SK-N-SH (cell line): ENCODE results near the gene ZNF22. TPM values are rescaled to one million over a fixed set of nuclear protein-coding genes. Genes with fewer than 3 reads are reported as not detected.

Experiments used
- CTCF ChIA-PET: fragments of 300-600, 350-600 bp; formaldehyde crosslinking; extraction: SDS; loops from one replicate; lab custom pipeline; 2021; lab: Yijun Ruan, JAX
- POLR2A ChIA-PET: fragments of 350-600 bp; sonication (Branson Sonifier 250); formaldehyde crosslinking; extraction: SDS; loops from one replicate; lab custom pipeline; 2020; ENCODE audit warnings: antibody characterized with exemption, inconsistent platforms; lab: Yijun Ruan, JAX
- DNase-seq: peaks from one replicate; pipeline ENCODE4 v3.0.0; 2012
- H2AFZ ChIP-seq: fragments of 200-600 bp; sonication (generic); 2 replicates; pipeline ENCODE4 v1.8.1; 2016; ENCODE audit warnings: antibody characterized with exemption, mild to moderate bottlenecking, low read depth
- H3F3A ChIP-seq: fragments of 200-600 bp; sonication (generic); replicated peaks from 2 replicates; pipeline ENCODE3; 2016; ENCODE audit warnings: antibody characterized with exemption, mild to moderate bottlenecking; ENCODE audit not compliant: insufficient read depth
- H3K27ac ChIP-seq, 2 experiments: fragments of 200-500 bp in 1 of 2; fragments of 200-600 bp in 1 of 2; sonication (Bioruptor generic) in 1 of 2; sonication (generic), shearing (Covaris generic) in 1 of 2; 2 replicates each; pipeline versions ENCODE4 v1.5.1 to v1.6.1; 2014 to 2016; ENCODE audit warnings: low read depth in 2 of 2, inconsistent platforms in 1 of 2, low read length in 1 of 2, mild to moderate bottlenecking in 1 of 2, mixed read lengths in 1 of 2
- H3K27me3 ChIP-seq: fragments of 200-600 bp; sonication (generic), shearing (Covaris generic); 2 replicates; pipeline ENCODE4 v1.6.1; 2016; ENCODE audit warnings: mixed run types; ENCODE audit not compliant: insufficient read depth
- H3K36me3 ChIP-seq, 2 experiments: fragments of 200-500 bp in 1 of 2; fragments of 200-600 bp in 1 of 2; sonication (Bioruptor generic) in 1 of 2; sonication (generic) in 1 of 2; replicated peaks in 1 of 2; 2 replicates each; pipeline versions ENCODE3 to v1.5.1; 2014 to 2016; ENCODE audit warnings: low read length in 1 of 2, mild to moderate bottlenecking in 1 of 2; ENCODE audit not compliant: insufficient read depth in 2 of 2, control insufficient read depth in 1 of 2
- H3K4me1 ChIP-seq, 2 experiments: fragments of 200-500 bp in 1 of 2; fragments of 200-600 bp in 1 of 2; sonication (Bioruptor generic) in 1 of 2; sonication (generic), shearing (Covaris generic) in 1 of 2; 2 replicates each; pipeline versions ENCODE4 v1.5.1 to v1.6.1; 2014 to 2016; ENCODE audit warnings: low read depth in 1 of 2, low read length in 1 of 2, mixed run types in 1 of 2; ENCODE audit not compliant: insufficient read depth in 2 of 2, control insufficient read depth in 1 of 2
- H3K4me2 ChIP-seq: fragments of 200-600 bp; sonication (generic), shearing (Covaris generic); 2 replicates; pipeline ENCODE4 v1.6.1; 2017; ENCODE audit warnings: mixed run types
- H3K4me3 ChIP-seq, 2 experiments: fragments of 200-500 bp in 1 of 2; fragments of 200-600 bp in 1 of 2; sonication (Bioruptor generic) in 1 of 2; sonication (generic), shearing (Covaris generic) in 1 of 2; 2 replicates each; pipeline versions ENCODE4 v1.5.1 to v1.8.1; 2014 to 2016; ENCODE audit warnings: low read depth in 2 of 2, inconsistent platforms in 1 of 2, low read length in 1 of 2, mild to moderate bottlenecking in 1 of 2, mixed read lengths in 1 of 2, moderate library complexity in 1 of 2
- H3K79me2 ChIP-seq: fragments of 200-600 bp; sonication (generic); 2 replicates; pipeline ENCODE4 v1.8.1; 2017; ENCODE audit warnings: mild to moderate bottlenecking; ENCODE audit not compliant: insufficient read depth
- H3K9ac ChIP-seq: fragments of 200-600 bp; sonication (generic); 2 replicates; pipeline ENCODE4 v1.6.1; 2017; ENCODE audit warnings: mixed run types
- H3K9me2 ChIP-seq: fragments of 200-600 bp; sonication (generic); 2 replicates; pipeline ENCODE4 v1.6.1; 2017; ENCODE audit warnings: mixed run types
- H3K9me3 ChIP-seq: fragments of 200-600 bp; sonication (generic); 2 replicates; pipeline ENCODE4 v1.6.1; 2017; ENCODE audit warnings: mixed run types, mild to moderate bottlenecking, moderate library complexity
- H4K20me1 ChIP-seq: fragments of 200-600 bp; sonication (generic); 2 replicates; pipeline ENCODE4 v1.6.1; 2017; ENCODE audit warnings: mild to moderate bottlenecking, mixed run types; ENCODE audit not compliant: insufficient read depth
- EZH2phosphoT487 ChIP-seq: fragments of 200-600 bp; sonication (generic); IDR thresholded peaks from 2 replicates; pipeline ENCODE4 v1.6.1; 2017; ENCODE audit warnings: low read depth, mixed run types, mild to moderate bottlenecking, antibody characterized with exemption, moderate library complexity, borderline replicate concordance
- FOSL2 ChIP-seq: IDR thresholded peaks from 2 replicates; pipeline ENCODE4 v1.4.0; 2012; ENCODE audit warnings: low read depth, mild to moderate bottlenecking, moderate library complexity, borderline replicate concordance
- FOXJ3 ChIP-seq: sonication (generic); formaldehyde crosslinking; IDR thresholded peaks from 2 replicates; pipeline ENCODE4 v1.5.1; 2020; ENCODE audit warnings: mild to moderate bottlenecking, missing genetic modification reagents
- GABPA ChIP-seq: IDR thresholded peaks from 2 replicates; pipeline ENCODE4 v1.4.0; 2012; ENCODE audit warnings: low read depth, mild to moderate bottlenecking
- GATA2 ChIP-seq: sonication (generic); formaldehyde crosslinking; IDR thresholded peaks from 2 replicates; pipeline ENCODE4 v1.5.0; 2020; ENCODE audit warnings: mild to moderate bottlenecking, missing genetic modification reagents
- JUND ChIP-seq: IDR thresholded peaks from 2 replicates; pipeline ENCODE4 v1.4.0; 2012
- POLR2AphosphoS5 ChIP-seq: IDR thresholded peaks from 2 replicates; pipeline ENCODE4 v1.6.1; 2012; ENCODE audit warnings: low read depth, low read length
- SMC3 ChIP-seq: IDR thresholded peaks from 2 replicates; pipeline ENCODE4 v1.6.1; 2012; ENCODE audit warnings: low read depth, low read length, improper control_type of control experiment
- TEAD4 ChIP-seq: IDR thresholded peaks from 2 replicates; pipeline ENCODE4 v1.4.0; 2012; ENCODE audit warnings: mild to moderate bottlenecking, borderline replicate concordance; ENCODE audit not compliant: insufficient read depth
- USF2 ChIP-seq: fragments of 150-350 bp; IDR thresholded peaks from 2 replicates; pipeline ENCODE4 v1.6.1; 2017; ENCODE audit warnings: antibody characterized with exemption, low read length, low read depth, borderline replicate concordance
- WGBS: methylation state at CpG from one replicate; pipeline ENCODE4 v1.1.6; 2017; ENCODE audit warnings: low lambda C conversion rate; 5-methylcytosine and 5-hydroxymethylcytosine counted together
- polyA plus RNA-seq, 3 experiments: library from polyadenylated mRNA; depleted of rRNA; stranded (reverse); fragments of >200 nt; gene quantifications; 2 replicates each; pipeline ENCODE4 v1.2.3, GENCODE V29; 2012
- TF ChIP-seq, protein P1 (sequence below): fragments of 200-600 bp; sonication (generic); IDR thresholded peaks from 2 replicates; pipeline ENCODE4 v1.6.1; 2017; ENCODE audit warnings: antibody characterized with exemption, mild to moderate bottlenecking, moderate library complexity
- TF ChIP-seq, protein P2 (sequence below): IDR thresholded peaks from 2 replicates; pipeline ENCODE4 v1.6.1; 2012; ENCODE audit warnings: mild to moderate bottlenecking, low read depth, low read length, moderate library complexity

Gene ZNF22
- polyA plus RNA-seq, 1 of the 3 experiments (the other 2 are of a cell fraction), result 10.2 TPM

DNA sequence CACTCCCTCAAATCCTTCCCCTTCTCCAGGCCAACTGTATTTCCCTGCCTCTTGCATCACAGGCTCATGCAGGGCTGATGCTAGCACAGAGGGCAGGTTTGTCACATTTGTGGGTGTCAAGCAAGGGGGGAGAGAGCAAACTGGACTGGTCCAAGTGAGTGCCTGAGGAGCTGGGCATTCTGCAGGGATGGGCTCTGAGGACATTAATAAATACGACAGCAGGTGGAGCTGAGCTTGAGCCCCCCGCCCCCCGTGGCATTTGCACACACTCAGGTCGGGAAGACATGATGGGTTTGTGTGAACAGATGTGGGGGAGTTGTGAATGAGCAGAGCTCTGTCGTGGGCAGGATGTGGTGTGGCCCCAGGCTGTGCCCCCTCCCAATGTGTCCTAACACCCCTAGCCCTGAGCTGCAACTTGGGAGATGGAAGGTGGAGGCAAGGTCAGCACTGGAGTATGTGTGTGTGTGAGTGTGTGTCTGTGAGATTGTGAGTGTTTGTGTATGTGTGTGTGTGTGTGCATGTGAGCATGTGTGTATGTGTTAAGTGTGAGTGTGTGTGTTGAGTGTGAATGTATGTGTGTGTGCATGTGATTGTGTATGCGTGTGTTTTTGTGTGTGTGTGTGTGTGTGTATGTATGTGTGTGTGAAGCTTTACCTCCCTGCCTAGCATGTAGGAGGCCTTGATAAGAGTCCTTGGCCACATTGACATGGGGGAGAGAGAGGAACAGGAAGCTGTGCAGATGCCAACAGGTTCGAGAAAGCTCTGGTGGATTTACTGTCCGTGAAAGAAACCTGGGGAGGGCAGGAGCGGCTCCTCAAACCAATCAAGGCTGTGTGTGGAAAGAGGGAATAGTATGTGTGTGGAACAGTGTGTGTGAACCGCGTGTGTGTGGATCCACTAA is 32.0 kb upstream of the ZNF22 start:
- Histone ChIP-seq H3K79me2 (no peaks in the 10 kb centered on the region), H3K4me1 (peaks cover 10 to 22% of the 10 kb centered on the region in 2 experiments; a peak in 1 of 4 replicates), H3K4me2 (no peak overlapping the region), H3K4me3 (no peak overlapping the region), H3K9me3 (no peaks in the 10 kb centered on the region), H3K27me3 (no peaks in the 10 kb centered on the region), H3K9ac (no peak overlapping the region), H3F3A (no peaks in the 10 kb centered on the region), H4K20me1 (no peaks in the 10 kb centered on the region), H2AFZ (no peak overlapping the region), H3K9me2 (no peaks in the 10 kb centered on the region), H3K36me3 (peaks cover 0 to 11% of the 10 kb centered on the region in 2 experiments), H3K27ac (no peak overlapping the region)
- POLR2A ChIA-PET, result no interaction called here
- no peak for DNase-seq
- WGBS, result 88% methylated on average over 11 of the region's 11 CpGs
- TF ChIP-seq TEAD4, result no peak
- TF ChIP-seq, protein P1, sequence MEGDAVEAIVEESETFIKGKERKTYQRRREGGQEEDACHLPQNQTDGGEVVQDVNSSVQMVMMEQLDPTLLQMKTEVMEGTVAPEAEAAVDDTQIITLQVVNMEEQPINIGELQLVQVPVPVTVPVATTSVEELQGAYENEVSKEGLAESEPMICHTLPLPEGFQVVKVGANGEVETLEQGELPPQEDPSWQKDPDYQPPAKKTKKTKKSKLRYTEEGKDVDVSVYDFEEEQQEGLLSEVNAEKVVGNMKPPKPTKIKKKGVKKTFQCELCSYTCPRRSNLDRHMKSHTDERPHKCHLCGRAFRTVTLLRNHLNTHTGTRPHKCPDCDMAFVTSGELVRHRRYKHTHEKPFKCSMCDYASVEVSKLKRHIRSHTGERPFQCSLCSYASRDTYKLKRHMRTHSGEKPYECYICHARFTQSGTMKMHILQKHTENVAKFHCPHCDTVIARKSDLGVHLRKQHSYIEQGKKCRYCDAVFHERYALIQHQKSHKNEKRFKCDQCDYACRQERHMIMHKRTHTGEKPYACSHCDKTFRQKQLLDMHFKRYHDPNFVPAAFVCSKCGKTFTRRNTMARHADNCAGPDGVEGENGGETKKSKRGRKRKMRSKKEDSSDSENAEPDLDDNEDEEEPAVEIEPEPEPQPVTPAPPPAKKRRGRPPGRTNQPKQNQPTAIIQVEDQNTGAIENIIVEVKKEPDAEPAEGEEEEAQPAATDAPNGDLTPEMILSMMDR, result no peak
- no peak for TF ChIP-seq USF2
- no peak for TF ChIP-seq FOXJ3 (CRISPR knock-in tag)
- no peak for TF ChIP-seq GATA2
- TF ChIP-seq EZH2phosphoT487, result no peak
- TF ChIP-seq, protein P2, sequence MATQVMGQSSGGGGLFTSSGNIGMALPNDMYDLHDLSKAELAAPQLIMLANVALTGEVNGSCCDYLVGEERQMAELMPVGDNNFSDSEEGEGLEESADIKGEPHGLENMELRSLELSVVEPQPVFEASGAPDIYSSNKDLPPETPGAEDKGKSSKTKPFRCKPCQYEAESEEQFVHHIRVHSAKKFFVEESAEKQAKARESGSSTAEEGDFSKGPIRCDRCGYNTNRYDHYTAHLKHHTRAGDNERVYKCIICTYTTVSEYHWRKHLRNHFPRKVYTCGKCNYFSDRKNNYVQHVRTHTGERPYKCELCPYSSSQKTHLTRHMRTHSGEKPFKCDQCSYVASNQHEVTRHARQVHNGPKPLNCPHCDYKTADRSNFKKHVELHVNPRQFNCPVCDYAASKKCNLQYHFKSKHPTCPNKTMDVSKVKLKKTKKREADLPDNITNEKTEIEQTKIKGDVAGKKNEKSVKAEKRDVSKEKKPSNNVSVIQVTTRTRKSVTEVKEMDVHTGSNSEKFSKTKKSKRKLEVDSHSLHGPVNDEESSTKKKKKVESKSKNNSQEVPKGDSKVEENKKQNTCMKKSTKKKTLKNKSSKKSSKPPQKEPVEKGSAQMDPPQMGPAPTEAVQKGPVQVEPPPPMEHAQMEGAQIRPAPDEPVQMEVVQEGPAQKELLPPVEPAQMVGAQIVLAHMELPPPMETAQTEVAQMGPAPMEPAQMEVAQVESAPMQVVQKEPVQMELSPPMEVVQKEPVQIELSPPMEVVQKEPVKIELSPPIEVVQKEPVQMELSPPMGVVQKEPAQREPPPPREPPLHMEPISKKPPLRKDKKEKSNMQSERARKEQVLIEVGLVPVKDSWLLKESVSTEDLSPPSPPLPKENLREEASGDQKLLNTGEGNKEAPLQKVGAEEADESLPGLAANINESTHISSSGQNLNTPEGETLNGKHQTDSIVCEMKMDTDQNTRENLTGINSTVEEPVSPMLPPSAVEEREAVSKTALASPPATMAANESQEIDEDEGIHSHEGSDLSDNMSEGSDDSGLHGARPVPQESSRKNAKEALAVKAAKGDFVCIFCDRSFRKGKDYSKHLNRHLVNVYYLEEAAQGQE, result no peak
- no peak for TF ChIP-seq POLR2AphosphoS5
- no peak for TF ChIP-seq FOSL2
- no peak for TF ChIP-seq JUND
- TF ChIP-seq SMC3, result no peak
- TF ChIP-seq GABPA, result no peak
- CTCF ChIA-PET, result interaction anchor here (9.6 kb wide), 1 partner anchor 35 kb away, joined by 81 read pairs; no protein-coding TSS in a partner anchor
